LNCAP (cell line): ENCODE measurements around the gene EXOC1L.

ENCODE experiments used
- CTCF ChIP-seq: fragments of 450-650 bp; IDR thresholded peaks from 2 replicates; pipeline ENCODE4 v1.5.1; 2017; ENCODE audit warnings: mild to moderate bottlenecking

Gene EXOC1L

GRCh38 chr4:55838356-55838755 lies 18.8 kb downstream of the EXOC1L start:
- no peak for TF ChIP-seq CTCF

DNA sequence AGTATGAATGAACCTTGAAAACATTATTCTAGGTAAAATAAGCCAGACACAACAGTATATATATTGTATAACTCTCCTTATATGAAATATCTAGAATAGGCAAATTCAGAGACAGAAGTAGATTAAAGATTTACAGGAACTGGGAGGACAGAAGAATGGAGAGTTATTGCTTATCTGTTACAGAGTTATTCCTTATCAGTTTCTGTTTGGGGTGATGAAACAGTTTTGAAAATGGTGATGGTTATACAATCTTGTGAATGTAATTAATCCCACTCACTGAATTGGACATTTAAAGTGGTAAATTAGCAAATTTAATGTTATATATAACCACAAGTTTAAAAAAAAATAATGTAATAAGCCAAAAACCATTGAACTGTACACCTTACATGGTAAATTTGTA lies 19.4 kb downstream of the EXOC1L start:
- no peak for TF ChIP-seq CTCF

- TF ChIP-seq CTCF, result no peak
Measured at GRCh38 chr4:55840956-55841355, 21.4 kb downstream of the EXOC1L start.

- no peak for TF ChIP-seq CTCF
Measured at GRCh38 chr4:55849724-55850123, 30.1 kb downstream of the EXOC1L start.

DNA sequence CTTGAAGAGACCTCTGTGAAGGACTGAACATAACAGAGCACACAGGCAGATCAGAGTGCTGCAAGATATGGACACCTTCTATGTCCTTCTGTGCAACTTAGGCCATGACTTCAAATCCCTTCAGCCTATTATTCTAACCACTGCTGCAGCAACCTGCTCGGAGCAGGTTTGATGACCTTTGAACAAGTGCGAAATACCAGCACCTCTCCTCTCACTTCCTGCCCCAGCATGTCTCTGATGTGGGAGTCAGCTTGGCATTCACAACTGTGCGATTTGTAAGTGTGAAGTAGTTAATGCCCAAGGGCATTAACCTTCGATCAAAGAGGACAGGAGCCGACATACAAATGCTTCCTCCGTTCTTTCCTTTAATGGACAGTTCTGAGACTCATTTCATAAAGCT lies 32.3 kb downstream of the EXOC1L start:
- no peak for TF ChIP-seq CTCF

GRCh38 chr4:55853484-55854046 lies 34.0 kb downstream of the EXOC1L start, which contains the start of gene EXOC1:
Gene EXOC1, plus strand, starts transcription at chr4:55853648. Its CDS starts 4,676 bp downstream, at chr4:55858324.
- no peak for TF ChIP-seq CTCF

DNA sequence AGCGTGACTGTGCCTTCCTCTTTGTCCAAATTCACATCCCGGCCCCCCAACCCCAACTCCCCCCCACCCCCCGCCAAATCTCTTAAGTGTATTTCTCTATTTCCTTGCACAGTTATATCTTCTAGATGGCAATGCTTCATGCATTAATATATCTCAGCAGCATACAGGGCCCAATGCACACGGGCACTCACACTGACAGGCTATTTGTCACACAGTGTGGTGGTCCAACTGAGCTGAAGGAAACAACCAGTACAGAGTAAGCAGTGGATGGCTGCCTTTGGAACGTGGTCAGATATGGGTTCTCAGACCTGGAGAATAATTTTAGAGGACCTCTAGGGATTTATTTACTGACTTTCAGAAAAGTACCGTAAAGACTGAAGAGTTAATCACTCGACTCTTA lies 34.5 kb downstream of the EXOC1L start:
- no peak for TF ChIP-seq CTCF

DNA sequence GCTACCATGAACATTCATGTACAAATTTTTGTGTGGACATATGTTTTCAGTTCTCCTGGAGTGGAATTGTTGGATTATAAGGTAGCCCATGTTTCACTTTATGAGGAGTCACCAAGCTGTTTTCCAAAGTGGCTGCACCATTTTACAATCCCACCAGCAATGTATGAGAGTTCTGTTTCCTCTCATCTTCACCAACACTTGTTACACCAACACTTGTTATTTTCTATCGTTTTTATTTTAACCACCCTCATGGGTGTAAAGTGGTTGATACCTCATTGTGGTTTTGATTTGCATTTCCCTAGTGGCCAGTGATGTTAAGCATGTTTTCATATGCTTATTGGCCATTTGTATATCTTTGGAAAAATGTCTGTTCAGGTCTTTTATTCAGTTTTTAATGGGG lies 38.0 kb downstream of the EXOC1L start:
- no peak for TF ChIP-seq CTCF
